Upper lobe of right lung (tissue), 1 donor: ENCODE measurements around the gene ATF6. TPM values are rescaled to one million over a fixed set of nuclear protein-coding genes. Genes with fewer than 3 reads are reported as not detected.

Experiments
- ATAC-seq: fragments of 200-7000 bp; cut with Tn5 transposase; one replicate; pipeline ENCODE4 v1.9.1; 2020; ENCODE audit warnings: mild to moderate bottlenecking, moderate library complexity
- DNase-seq: peaks from one replicate; pipeline ENCODE4 v3.0.0-alpha.2; 2020
- H3K27ac ChIP-seq: fragments of 200-600 bp; one replicate; pipeline ENCODE4 v1.8.0; 2022
- H3K27me3 ChIP-seq: fragments of 200-600 bp; one replicate; pipeline ENCODE4 v1.8.0; 2022; ENCODE audit warnings: mild to moderate bottlenecking
- H3K36me3 ChIP-seq: fragments of 200-600 bp; one replicate; pipeline ENCODE4 v1.8.0; 2022
- H3K4me1 ChIP-seq: fragments of 200-600 bp; one replicate; pipeline ENCODE4 v1.8.0; 2022
- H3K4me3 ChIP-seq: fragments of 200-600 bp; one replicate; pipeline ENCODE4 v1.8.0; 2022; ENCODE audit warnings: mild to moderate bottlenecking
- H3K9me3 ChIP-seq: fragments of 200-600 bp; one replicate; pipeline ENCODE4 v1.8.0; 2022
- intact Hi-C: fragments of 100-400 bp; cut with DNase I; formaldehyde crosslinking; loops from one replicate; pipeline ENCODE4 v1.11.0; 2022
- total RNA-seq: library from RNA; stranded (reverse); fragmentation: NEBNext Ultra II Directional; extraction: Animal tissue kit (Norgen Biotek cat#: 25700); gene quantifications from one replicate; pipeline ENCODE4 v1.2.1, GENCODE V29; 2021
- TF ChIP-seq, protein P1 (sequence below): fragments of 200-600 bp; IDR thresholded peaks from one replicate; pipeline ENCODE4 v1.8.0; 2022; ENCODE audit warnings: antibody characterized with exemption
- donor health status: DM: no; HTN: yes; CAD: no; lungs with severe emphysema.

Gene ATF6
- total RNA-seq, 1 donor from 2014 or later, result 32.0 TPM

GRCh38 chr1:161890574-161890973, 124.5 kb downstream of the ATF6 start:
- Histone ChIP-seq H3K4me3 (no peak overlapping the region), H3K27me3 (no peaks in the 10 kb centered on the region), H3K9me3 (no peaks in the 10 kb centered on the region), H3K4me1 (no peaks in the 10 kb centered on the region), H3K36me3 (peaks cover 19% of the 10 kb centered on the region), H3K27ac (no peak overlapping the region)
- DNase-seq (no peak), ATAC-seq (no peak)
- TF ChIP-seq, protein P1, sequence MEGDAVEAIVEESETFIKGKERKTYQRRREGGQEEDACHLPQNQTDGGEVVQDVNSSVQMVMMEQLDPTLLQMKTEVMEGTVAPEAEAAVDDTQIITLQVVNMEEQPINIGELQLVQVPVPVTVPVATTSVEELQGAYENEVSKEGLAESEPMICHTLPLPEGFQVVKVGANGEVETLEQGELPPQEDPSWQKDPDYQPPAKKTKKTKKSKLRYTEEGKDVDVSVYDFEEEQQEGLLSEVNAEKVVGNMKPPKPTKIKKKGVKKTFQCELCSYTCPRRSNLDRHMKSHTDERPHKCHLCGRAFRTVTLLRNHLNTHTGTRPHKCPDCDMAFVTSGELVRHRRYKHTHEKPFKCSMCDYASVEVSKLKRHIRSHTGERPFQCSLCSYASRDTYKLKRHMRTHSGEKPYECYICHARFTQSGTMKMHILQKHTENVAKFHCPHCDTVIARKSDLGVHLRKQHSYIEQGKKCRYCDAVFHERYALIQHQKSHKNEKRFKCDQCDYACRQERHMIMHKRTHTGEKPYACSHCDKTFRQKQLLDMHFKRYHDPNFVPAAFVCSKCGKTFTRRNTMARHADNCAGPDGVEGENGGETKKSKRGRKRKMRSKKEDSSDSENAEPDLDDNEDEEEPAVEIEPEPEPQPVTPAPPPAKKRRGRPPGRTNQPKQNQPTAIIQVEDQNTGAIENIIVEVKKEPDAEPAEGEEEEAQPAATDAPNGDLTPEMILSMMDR, result no peak
- intact Hi-C loops, result no loop called here

- Histone ChIP-seq H3K36me3 (no peaks in the 10 kb centered on the region), H3K27ac (no peak overlapping the region), H3K4me1 (no peaks in the 10 kb centered on the region), H3K4me3 (no peak overlapping the region), H3K9me3 (no peaks in the 10 kb centered on the region), H3K27me3 (no peaks in the 10 kb centered on the region)
- TF ChIP-seq, protein P1, result no peak
- DNase-seq (no peak), ATAC-seq (no peak)
- intact Hi-C loops, result no loop called here
These were observed 133.0 kb downstream of the ATF6 start for GRCh38 chr1:161899091-161899490.

- Histone ChIP-seq H3K27me3 (no peaks in the 10 kb centered on the region), H3K36me3 (no peaks in the 10 kb centered on the region), H3K9me3 (no peaks in the 10 kb centered on the region), H3K4me1 (no peaks in the 10 kb centered on the region), H3K4me3 (no peak overlapping the region), H3K27ac (no peak overlapping the region)
- TF ChIP-seq, protein P1, result no peak
- ATAC-seq, result no peak
- no peak for DNase-seq
- intact Hi-C loops, result no loop called here
These were observed 134.0 kb downstream of the ATF6 start for GRCh38 chr1:161900160-161900559.

DNA sequence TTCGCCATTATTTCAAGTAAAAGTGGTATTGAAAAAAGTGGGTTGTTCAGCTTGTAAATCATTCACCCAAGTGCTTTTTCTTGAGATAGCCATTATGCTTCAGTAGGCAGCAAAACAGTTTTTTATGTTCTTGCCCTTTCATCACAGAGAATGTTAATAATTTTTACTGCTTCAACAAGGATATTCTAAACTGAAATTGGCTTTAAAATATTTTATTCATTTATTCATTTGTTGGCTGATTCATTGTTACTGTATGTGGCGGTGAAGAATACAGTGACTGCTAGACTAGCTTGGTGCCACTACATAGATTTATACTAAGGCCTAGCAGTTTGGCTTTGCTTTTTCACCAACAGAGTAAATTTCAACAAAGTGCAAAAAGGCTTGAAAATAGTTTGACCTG, 136.1 kb downstream of the ATF6 start:
- Histone ChIP-seq H3K27ac (no peak overlapping the region), H3K9me3 (no peaks in the 10 kb centered on the region), H3K36me3 (no peaks in the 10 kb centered on the region), H3K4me1 (no peaks in the 10 kb centered on the region), H3K4me3 (no peak overlapping the region), H3K27me3 (no peaks in the 10 kb centered on the region)
- TF ChIP-seq, protein P1, result no peak
- no peak for DNase-seq
- ATAC-seq, result no peak
- intact Hi-C loops, result no loop called here

GRCh38 chr1:161905269-161905884, 139.3 kb downstream of the ATF6 start:
- no peaks in the 10 kb centered on the region for H3K27me3 ChIP-seq
- intact Hi-C loops, result no loop called here
- H3K4me1 ChIP-seq, result no peaks in the 10 kb centered on the region
- ATAC-seq (peak; percentile 76), DNase-seq (no peak)
- no peak overlapping the region for H3K27ac ChIP-seq
- no peaks in the 10 kb centered on the region for H3K36me3 ChIP-seq
- no peak overlapping the region for H3K4me3 ChIP-seq
- no peaks in the 10 kb centered on the region for H3K9me3 ChIP-seq
- TF ChIP-seq, protein P1, result peak; percentile 53

GRCh38 chr1:161907265-161907664, 141.1 kb downstream of the ATF6 start:
- H3K4me3 ChIP-seq, result no peak overlapping the region
- H3K9me3 ChIP-seq, result no peaks in the 10 kb centered on the region
- H3K27me3 ChIP-seq, result no peaks in the 10 kb centered on the region
- ATAC-seq (no peak), DNase-seq (no peak)
- peaks cover 2% of the 10 kb centered on the region for H3K36me3 ChIP-seq
- intact Hi-C loops, result no loop called here
- no peaks in the 10 kb centered on the region for H3K4me1 ChIP-seq
- H3K27ac ChIP-seq, result no peak overlapping the region
- TF ChIP-seq, protein P1, result no peak
